Stomach smooth muscle (tissue), 2 donors: Measurements from ENCODE around the gene THOC3.
"Not testable (repeated sequence)": the region's sequence is repeated elsewhere in the genome, so short reads cannot be mapped to it uniquely, and the experiment has no call there.

Experiments used
- H3K27ac ChIP-seq: one replicate; pipeline ENCODE4 v1.7.0; 2013; ENCODE audit warnings: mild to moderate bottlenecking, low read length, inconsistent platforms
- H3K27me3 ChIP-seq, 2 donors: one replicate each; pipeline ENCODE4 v1.7.0; 2013; ENCODE audit warnings: low read length in 2 of 2; ENCODE audit not compliant: insufficient read depth in 2 of 2, control insufficient read depth in 1 of 2
- H3K36me3 ChIP-seq, 2 donors: one replicate each; pipeline ENCODE4 v1.7.0; 2013; ENCODE audit warnings: low read length in 2 of 2; ENCODE audit not compliant: control insufficient read depth in 2 of 2, insufficient read depth in 2 of 2
- H3K4me1 ChIP-seq: one replicate; pipeline ENCODE4 v1.7.0; 2013; ENCODE audit warnings: low read length; ENCODE audit not compliant: control insufficient read depth, insufficient read depth
- H3K4me3 ChIP-seq, 2 donors: one replicate each; pipeline ENCODE4 v1.7.0; 2013; ENCODE audit warnings: low read length in 2 of 2
- H3K9ac ChIP-seq, 2 donors: one replicate each; pipeline ENCODE4 v1.7.0; 2013; ENCODE audit warnings: low read length in 2 of 2, mild to moderate bottlenecking in 1 of 2
- H3K9me3 ChIP-seq, 2 donors: one replicate each; pipeline ENCODE4 v1.7.0; 2013; ENCODE audit warnings: low read length in 2 of 2; ENCODE audit not compliant: control insufficient read depth in 2 of 2
- donor health status: healthy.
- donor health status: Pancreatic carcinoma.

The THOC3 gene

DNA sequence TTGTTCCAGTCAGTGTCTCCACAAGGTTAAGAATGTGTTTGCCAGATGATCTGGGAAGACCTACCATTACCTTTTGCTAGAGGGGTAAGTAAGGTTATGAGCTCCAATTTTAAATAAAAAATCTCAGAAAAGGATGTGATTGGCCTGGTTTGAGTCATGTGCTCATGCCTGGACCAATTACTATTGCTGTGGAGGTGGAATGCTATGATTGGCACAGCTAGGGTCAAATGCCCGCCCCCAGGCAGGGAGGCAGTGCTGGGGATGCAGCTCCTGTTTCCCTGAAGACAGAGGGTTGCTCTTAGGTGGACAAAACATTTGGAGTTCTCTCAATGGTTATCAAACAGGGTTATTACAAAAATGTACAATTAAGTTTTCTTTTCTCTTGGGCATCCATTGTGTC is 29.6 kb downstream of the THOC3 start:
- not testable (repeated sequence) for H3K9ac ChIP-seq, H3K27me3 ChIP-seq, H3K36me3 ChIP-seq, H3K4me1 ChIP-seq, H3K4me3 ChIP-seq, H3K9me3 ChIP-seq, H3K27ac ChIP-seq

GRCh38 chr5:175928752-175929151 is 39.4 kb downstream of the THOC3 start:
- H3K36me3 ChIP-seq, H3K27me3 ChIP-seq, H3K9me3 ChIP-seq, H3K4me1 ChIP-seq, H3K9ac ChIP-seq, H3K4me3 ChIP-seq, H3K27ac ChIP-seq: not testable (repeated sequence)

DNA sequence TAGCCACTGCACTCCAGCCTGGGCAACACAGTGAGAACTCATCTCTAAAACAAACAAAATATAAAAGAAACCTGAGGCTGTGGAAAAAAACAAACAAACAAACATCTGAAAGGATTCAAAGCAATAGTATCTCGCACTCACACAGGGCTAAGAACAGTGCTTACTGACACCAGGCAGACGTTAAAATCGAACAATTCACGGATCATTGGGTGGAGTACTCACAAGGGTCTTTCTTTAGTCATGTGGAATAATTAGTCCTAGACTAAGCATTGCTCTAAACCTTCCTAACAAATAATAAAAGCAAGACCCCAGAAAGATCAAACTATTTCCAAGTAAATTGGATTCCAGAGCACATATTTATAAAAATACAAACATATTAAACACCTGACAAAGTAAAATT is 43.0 kb downstream of the THOC3 start:
- H3K9ac ChIP-seq, H3K27ac ChIP-seq, H3K4me1 ChIP-seq, H3K36me3 ChIP-seq, H3K9me3 ChIP-seq, H3K4me3 ChIP-seq, H3K27me3 ChIP-seq: not testable (repeated sequence)

- Histone ChIP-seq H3K4me3 (no peak overlapping the region), H3K27ac (no peak overlapping the region)
Measured at GRCh38 chr5:175922192-175922885, 45.8 kb downstream of the THOC3 start.

GRCh38 chr5:175921061-175921730 is 46.9 kb downstream of the THOC3 start:
- Histone ChIP-seq H3K27ac (no peak overlapping the region), H3K36me3 (no peaks in the 10 kb centered on the region), H3K4me3 (no peak overlapping the region), H3K27me3 (no peaks in the 10 kb centered on the region), H3K4me1 (no peaks in the 10 kb centered on the region), H3K9ac (no peak overlapping the region), H3K9me3 (no peaks in the 10 kb centered on the region)

More at GRCh38 chr5:175922192-175922885, 45.8 kb downstream of the THOC3 start:
- Histone ChIP-seq H3K4me1 (no peaks in the 10 kb centered on the region), H3K9ac (no peak overlapping the region), H3K9me3 (no peaks in the 10 kb centered on the region), H3K27me3 (no peaks in the 10 kb centered on the region), H3K36me3 (no peaks in the 10 kb centered on the region)

DNA sequence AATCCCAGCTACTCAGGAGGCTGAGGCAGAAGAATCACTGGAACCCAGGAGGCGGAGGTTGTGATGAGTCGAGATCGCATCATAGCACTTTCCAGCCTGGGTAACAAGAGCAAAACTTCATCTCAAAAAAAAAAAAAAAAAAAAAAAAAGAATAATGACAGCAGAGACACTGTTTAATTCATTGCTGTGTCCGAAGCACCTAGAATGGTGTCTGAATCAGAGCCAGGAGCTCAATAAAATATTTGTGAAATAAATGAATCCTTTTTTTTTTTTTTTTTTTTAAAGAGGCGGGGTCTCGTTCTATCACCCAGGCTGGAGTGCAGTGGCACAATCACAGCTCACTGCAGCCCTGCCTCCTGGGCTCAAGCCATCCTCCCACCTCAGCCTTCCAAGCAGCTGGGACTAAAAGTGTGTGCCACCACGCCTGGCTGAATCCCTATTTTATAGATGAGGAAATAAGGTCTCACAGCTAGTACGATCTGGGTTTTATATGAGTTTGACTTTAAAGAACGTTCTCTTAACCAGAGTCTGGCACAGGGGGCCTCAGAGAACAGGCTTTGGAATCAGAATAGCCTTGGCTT is 47.8 kb downstream of the THOC3 start:
- H3K9me3 ChIP-seq, result no peaks in the 10 kb centered on the region
- no peaks in the 10 kb centered on the region for H3K27me3 ChIP-seq
- no peak overlapping the region for H3K4me3 ChIP-seq
- no peaks in the 10 kb centered on the region for H3K4me1 ChIP-seq
- H3K27ac ChIP-seq, result no peak overlapping the region
- no peak overlapping the region for H3K9ac ChIP-seq
- no peaks in the 10 kb centered on the region for H3K36me3 ChIP-seq

GRCh38 chr5:175915066-175916037 is 52.8 kb downstream of the THOC3 start:
- not testable (repeated sequence) for H3K36me3 ChIP-seq, H3K27ac ChIP-seq, H3K9me3 ChIP-seq, H3K27me3 ChIP-seq, H3K4me1 ChIP-seq, H3K4me3 ChIP-seq, H3K9ac ChIP-seq

DNA sequence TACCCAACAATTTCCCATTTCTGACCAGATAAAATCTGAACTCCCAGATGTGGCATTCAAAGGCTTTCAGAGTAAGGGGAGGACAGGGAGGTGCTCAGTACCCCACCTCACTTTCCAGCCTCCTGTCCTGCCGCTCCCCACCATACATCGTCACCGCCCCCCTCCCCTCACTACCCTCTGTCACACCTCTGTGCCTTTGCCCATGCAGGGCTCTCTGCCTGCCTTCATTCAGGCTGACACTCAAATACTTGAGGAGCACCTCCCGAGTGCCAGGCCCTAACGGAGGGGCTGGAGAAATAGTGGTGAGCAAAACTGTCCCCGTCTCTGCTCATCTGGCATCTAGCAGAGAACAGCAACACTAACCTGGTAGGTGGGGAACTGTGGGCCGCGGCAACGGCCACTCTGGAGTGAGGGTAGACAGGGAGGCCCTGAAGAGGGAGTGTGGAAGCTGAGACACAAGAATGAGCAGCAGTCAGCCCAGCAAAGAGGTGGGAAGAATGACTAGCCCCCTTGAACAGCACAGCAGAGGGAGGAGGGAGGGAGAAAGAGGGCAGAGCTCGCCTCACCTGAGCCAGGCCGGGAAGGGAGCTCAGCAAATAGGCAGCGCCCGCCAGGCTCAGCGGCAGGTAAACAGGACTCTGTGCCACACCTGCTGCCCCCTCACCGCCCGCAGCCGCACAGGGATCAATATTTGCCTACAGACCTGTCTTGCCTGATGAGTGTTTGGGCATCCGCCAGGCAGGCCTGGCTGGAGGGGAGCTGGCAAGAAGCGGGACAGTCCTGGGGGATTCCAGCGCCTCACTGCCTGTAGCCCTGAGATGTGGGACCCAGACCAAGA is 54.1 kb downstream of the THOC3 start:
- H3K36me3 ChIP-seq, H3K27ac ChIP-seq, H3K9ac ChIP-seq, H3K4me1 ChIP-seq, H3K9me3 ChIP-seq, H3K4me3 ChIP-seq, H3K27me3 ChIP-seq: not testable (repeated sequence)

- not testable (repeated sequence) for H3K27me3 ChIP-seq, H3K4me3 ChIP-seq, H3K9me3 ChIP-seq, H3K4me1 ChIP-seq, H3K27ac ChIP-seq, H3K36me3 ChIP-seq, H3K9ac ChIP-seq
Measured at GRCh38 chr5:175910072-175910471, 58.0 kb downstream of the THOC3 start.
